Tibial nerve (tissue), 4 donors: ENCODE results near the gene BICRA. TPM values are rescaled to one million over a fixed set of nuclear protein-coding genes. Genes with fewer than 3 reads are reported as not detected.

ENCODE experiments used
- DNase-seq, 2 donors: peaks; one replicate each; pipeline ENCODE4 v3.0.0-alpha.2; 2019; ENCODE audit warnings: low spot score in 2 of 2
- H3K27ac ChIP-seq, 4 donors: fragments of 200-600 bp; sonication (generic) in 3 of 4; one replicate each; pipeline ENCODE4 v1.5.1; 2017 to 2019; ENCODE audit warnings: mild to moderate bottlenecking in 1 of 4
- H3K27me3 ChIP-seq, 2 donors: fragments of 200-600 bp; sonication (generic) in 1 of 2; one replicate each; pipeline versions ENCODE4 v1.5.1 to v1.6.0; 2017 to 2019
- H3K36me3 ChIP-seq, 3 donors: fragments of 200-600 bp; sonication (generic); one replicate each; pipeline ENCODE4 v1.5.1; 2018 to 2019
- H3K4me1 ChIP-seq, 4 donors: fragments of 200-600 bp; sonication (generic) in 3 of 4; one replicate each; pipeline ENCODE4 v1.5.1; 2017 to 2019
- H3K4me3 ChIP-seq, 4 donors: fragments of 200-600 bp; sonication (generic) in 3 of 4; one replicate each; pipeline ENCODE4 v1.5.1; 2017 to 2019; ENCODE audit warnings: mild to moderate bottlenecking in 1 of 4, moderate library complexity in 1 of 4
- H3K9me3 ChIP-seq, 4 donors: fragments of 200-600 bp; sonication (generic) in 3 of 4; one replicate each; pipeline ENCODE4 v1.5.1; 2017 to 2019
- EP300 ChIP-seq, 2 donors: sonication (generic); formaldehyde crosslinking; IDR thresholded peaks; one replicate each; pipeline ENCODE4 v1.6.1; 2017; ENCODE audit warnings: antibody characterized with exemption in 2 of 2, mild to moderate bottlenecking in 1 of 2
- POLR2A ChIP-seq, 2 donors: fragments of 450-650 bp; IDR thresholded peaks; one replicate each; pipeline ENCODE4 v1.6.1; 2017; ENCODE audit warnings: antibody characterized with exemption in 2 of 2, mild to moderate bottlenecking in 2 of 2, moderate library complexity in 2 of 2
- WGBS, 2 donors: methylation state at CpG; one replicate each; pipeline ENCODE4 v1.1.5; 2018; 5-methylcytosine and 5-hydroxymethylcytosine counted together
- total RNA-seq, 4 donors: library from RNA; depleted of rRNA; stranded (reverse); fragments of >200 nt; gene quantifications; one replicate each; pipeline ENCODE4 v1.1.0, GENCODE V29; 2016
- TF ChIP-seq, protein P1 (sequence below), 5 experiments: fragments of 200-600 bp in 3 of 5; fragments of 450-650 bp in 2 of 5; sonication (generic) in 3 of 5; IDR thresholded peaks; one replicate each; pipeline ENCODE4 v1.5.1; 2016 to 2019; ENCODE audit warnings: antibody characterized with exemption in 5 of 5, mild to moderate bottlenecking in 3 of 5, moderate library complexity in 2 of 5

BICRA gene
- total RNA-seq, 4 donors from 2014 or later: 6.1 to 23.1 (median 9.8) TPM

DNA sequence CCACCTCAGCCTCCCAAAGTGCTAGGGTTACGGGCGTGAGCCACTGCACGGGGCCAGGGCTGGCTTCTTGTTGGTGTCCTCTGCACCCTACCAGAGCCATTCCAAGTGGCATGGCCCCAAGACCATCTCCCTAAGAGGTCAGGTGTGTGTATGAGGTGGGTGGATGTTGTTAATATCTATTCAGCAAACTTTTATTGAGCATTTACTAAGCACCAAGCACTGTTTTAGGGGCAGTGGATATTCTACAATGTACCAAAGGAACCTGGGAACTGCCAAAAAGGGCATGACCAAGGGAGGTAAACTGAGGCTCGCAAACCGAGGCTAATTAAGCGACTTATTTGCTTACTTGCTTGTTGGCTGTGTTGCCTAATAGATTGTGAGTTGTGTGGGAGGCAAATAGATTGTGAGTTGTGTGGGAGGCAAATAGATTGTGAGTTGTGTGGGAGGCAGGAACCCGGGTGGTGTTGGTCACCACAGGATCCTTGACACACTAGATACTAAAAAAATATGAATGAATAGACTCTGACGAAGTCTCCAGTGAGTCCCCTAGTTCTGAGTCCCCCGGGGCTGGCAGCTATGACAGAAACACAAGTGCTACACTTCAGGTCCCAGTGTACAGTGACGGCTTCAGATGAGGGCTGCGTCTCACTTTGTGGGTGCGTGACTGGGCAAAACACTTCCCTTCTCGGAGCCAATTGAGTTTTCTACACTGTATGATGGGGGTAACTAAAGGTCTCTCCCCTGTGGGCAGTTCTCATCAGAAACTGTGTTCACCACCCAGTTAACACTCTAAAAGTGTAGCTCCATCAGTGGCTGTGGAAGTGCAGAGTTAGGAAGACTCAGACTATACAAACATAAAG lies 5.0 kb upstream of the BICRA start:
- no peak overlapping the region for H3K4me3 ChIP-seq
- peaks cover 0 to 28% (median 6%) of the 10 kb centered on the region in 4 donors for H3K4me1 ChIP-seq
- 47 to 60% methylated on average over 12 to 13 of the region's 13 CpGs for WGBS, 2 donors
- H3K27ac ChIP-seq: peak overlapping the region in 1 of 4 donors; percentile 4
- no peaks in the 10 kb centered on the region for H3K27me3 ChIP-seq
- no peaks in the 10 kb centered on the region for H3K9me3 ChIP-seq
- TF ChIP-seq EP300 (IDR thresholded peaks at IDR 0.05): no peak
- TF ChIP-seq POLR2A (IDR thresholded peaks at IDR 0.05): no peak
- TF ChIP-seq, protein P1, sequence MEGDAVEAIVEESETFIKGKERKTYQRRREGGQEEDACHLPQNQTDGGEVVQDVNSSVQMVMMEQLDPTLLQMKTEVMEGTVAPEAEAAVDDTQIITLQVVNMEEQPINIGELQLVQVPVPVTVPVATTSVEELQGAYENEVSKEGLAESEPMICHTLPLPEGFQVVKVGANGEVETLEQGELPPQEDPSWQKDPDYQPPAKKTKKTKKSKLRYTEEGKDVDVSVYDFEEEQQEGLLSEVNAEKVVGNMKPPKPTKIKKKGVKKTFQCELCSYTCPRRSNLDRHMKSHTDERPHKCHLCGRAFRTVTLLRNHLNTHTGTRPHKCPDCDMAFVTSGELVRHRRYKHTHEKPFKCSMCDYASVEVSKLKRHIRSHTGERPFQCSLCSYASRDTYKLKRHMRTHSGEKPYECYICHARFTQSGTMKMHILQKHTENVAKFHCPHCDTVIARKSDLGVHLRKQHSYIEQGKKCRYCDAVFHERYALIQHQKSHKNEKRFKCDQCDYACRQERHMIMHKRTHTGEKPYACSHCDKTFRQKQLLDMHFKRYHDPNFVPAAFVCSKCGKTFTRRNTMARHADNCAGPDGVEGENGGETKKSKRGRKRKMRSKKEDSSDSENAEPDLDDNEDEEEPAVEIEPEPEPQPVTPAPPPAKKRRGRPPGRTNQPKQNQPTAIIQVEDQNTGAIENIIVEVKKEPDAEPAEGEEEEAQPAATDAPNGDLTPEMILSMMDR (IDR thresholded peaks at IDR 0.05): no peak
- DNase-seq: no peak
- no peaks in the 10 kb centered on the region for H3K36me3 ChIP-seq

DNA sequence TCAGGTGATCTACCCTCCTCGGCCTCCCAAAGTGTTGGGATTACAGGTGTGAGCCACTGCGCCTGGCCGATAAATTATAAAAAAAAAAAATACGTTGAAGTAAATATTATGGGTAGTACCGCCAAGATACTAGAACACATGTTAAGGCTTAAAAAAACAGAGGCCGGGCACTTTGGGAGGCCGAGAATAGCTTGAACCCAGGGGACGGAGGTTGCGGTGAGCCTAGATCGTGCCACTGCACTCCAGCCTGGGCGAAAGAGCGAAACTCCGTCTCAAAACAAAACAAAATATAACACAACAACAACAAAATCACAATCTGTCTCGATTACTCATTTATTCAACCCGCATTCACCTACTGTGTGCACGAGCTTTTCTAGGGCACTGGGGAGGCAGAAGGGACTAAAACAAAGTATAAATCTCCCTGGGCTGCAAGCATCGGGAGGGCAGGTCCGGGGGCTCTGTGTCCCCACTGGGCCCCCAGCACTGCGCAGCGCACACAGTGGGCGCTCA lies 1.3 kb upstream of the BICRA start:
- no peaks in the 10 kb centered on the region for H3K36me3 ChIP-seq
- H3K4me3 ChIP-seq: peak overlapping the region; percentile 79 to 98 (median 93)
- WGBS, 2 donors: 41% methylated on average over 18 to 21 of the region's 21 CpGs

DNA sequence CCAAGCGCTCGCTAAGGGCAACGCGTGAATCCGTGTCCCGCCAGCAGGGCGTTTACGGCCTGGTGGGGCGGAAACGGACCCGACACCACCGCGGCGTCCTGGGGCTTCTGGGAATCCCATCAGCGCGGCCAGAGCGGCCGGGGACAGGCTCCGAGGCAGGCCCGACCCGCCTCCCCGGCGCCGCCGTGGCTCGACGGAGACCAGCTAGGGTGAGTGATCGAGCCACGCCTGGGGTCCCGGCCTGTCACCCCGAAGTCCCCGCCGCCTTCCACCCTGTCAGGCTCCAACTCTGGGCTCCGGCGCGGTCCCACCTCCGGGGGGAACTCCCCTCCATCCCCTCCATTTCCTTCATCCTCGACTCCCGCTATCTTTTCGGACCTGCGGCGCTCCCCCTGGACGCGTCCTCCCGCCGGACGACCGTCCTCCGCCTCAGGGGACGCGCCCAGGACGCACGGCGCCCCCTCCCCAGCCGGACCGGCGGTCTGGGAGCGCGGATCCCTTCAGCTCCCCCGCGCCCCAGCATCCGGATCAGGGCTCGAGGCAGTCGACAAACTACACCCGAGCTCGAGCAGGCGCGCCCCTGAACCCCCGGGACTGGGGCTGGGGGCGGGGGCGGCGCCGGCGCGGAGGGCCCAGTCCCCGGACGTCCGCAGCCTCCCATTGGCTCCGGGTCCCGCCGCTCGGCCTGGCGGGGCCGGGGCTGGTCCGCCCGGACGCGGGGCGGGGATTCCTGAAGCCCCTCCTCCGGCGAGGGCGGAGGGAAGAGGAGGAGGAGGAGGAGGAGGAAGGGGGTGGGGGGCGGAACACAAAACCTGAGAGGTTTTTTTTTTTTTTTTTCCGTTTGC lies 638 bp upstream of the BICRA start:
- H3K27me3 ChIP-seq: no peaks in the 10 kb centered on the region
- WGBS, 2 donors: 0 to 1% methylated on average over 63 to 69 of the region's 94 CpGs

More for the DNA sequence above, 1.3 kb upstream of the BICRA start:
- TF ChIP-seq, protein P1 (IDR thresholded peaks at IDR 0.05): no peak
- TF ChIP-seq EP300 (IDR thresholded peaks at IDR 0.05) (no peak), POLR2A (IDR thresholded peaks at IDR 0.05) (no peak)
- no peaks in the 10 kb centered on the region for H3K9me3 ChIP-seq
- H3K27me3 ChIP-seq: no peaks in the 10 kb centered on the region
- H3K27ac ChIP-seq: peak overlapping the region; percentile 94 to 98 (median 95)
- H3K4me1 ChIP-seq: peaks cover 0 to 37% (median 23%) of the 10 kb centered on the region in 4 donors
- no peak for DNase-seq

DNA sequence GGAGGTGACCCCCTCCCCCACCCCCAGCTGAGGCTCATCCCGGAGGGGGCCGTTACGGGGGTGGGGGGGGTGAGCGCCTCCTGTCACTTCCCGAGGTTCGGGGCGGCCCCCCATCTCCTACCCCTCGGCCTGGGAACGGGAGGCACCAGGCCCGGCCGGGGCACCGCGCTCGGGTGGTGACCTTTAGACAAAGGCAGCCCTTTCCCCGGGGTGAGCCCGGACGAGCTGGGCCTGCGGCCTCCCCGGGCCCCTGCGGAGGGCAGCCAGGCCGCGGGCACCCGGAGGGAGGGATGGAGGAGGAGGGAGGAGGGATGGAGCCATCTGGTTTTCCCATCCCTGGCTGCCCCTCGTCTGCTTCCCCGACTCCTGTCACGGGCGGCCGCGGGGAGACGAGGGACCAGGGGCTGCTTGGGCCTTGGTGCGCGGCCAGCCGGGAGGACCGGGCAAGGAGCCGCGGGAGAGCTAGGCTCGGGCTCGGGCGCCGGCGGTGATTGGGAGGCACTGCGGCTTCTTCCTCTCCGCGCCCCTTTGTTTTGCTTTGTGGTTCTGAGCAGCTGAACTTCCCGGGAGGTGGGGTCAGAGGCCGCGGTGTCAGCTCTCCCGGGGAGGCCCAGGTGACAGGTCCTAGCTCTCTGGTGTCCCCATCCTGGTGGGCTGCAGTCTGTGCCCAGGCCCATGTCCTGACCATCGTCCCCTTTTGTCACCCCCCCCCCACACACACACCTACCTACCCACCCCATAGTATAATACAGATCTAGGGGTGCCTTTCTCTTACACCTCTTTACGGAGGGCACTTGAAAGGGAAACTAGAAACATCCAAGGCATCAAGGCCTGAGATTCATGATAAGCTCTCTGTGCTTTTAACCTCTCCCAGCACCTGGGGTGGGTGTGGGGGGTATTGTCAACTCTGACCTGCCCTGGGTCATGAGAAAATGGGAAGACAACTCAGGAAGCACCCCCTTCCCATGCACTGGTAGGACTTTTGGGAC lies 1.3 kb downstream of the BICRA start:
- H3K9me3 ChIP-seq: no peaks in the 10 kb centered on the region
- peak overlapping the region; percentile 62 to 94 (median 78) for H3K4me3 ChIP-seq
- H3K4me1 ChIP-seq: peaks cover 0 to 61% (median 36%) of the 10 kb centered on the region in 4 donors
- no peaks in the 10 kb centered on the region for H3K36me3 ChIP-seq
- DNase-seq: no peak
- no peaks in the 10 kb centered on the region for H3K27me3 ChIP-seq
- H3K27ac ChIP-seq: peak overlapping the region; percentile 86 to 99 (median 92)
- TF ChIP-seq POLR2A (IDR thresholded peaks at IDR 0.05) (no peak), EP300 (IDR thresholded peaks at IDR 0.05) (peak in 1 of 2 donors; percentile 43)
- TF ChIP-seq, protein P1 (IDR thresholded peaks at IDR 0.05): peak in 1 of 5 experiments; percentile 28
- 0% methylated on average over 41 to 45 of the region's 50 CpGs for WGBS, 2 donors

More for the DNA sequence above, 638 bp upstream of the BICRA start:
- Histone ChIP-seq H3K4me1 (peaks cover 0 to 44% (median 30%) of the 10 kb centered on the region in 4 donors), H3K9me3 (no peaks in the 10 kb centered on the region), H3K4me3 (peak overlapping the region; percentile 79 to 98 (median 93)), H3K36me3 (no peaks in the 10 kb centered on the region), H3K27ac (peak overlapping the region; percentile 94 to 98 (median 95))
- DNase-seq: peak; percentile 91 to 93
- TF ChIP-seq, protein P1 (IDR thresholded peaks at IDR 0.05): peak in 2 of 5 experiments; percentile 46 to 57
- peak in 1 of 2 donors; percentile 88 for TF ChIP-seq EP300 (IDR thresholded peaks at IDR 0.05)
- peak; percentile 74 to 84 for TF ChIP-seq POLR2A (IDR thresholded peaks at IDR 0.05)
